HEK293 (cell line): ENCODE results near the gene IL2RA.

Source experiments
- ELK4 ChIP-seq: IDR thresholded peaks from 2 replicates; pipeline ENCODE4 v1.6.1; 2011; ENCODE audit warnings: mild to moderate bottlenecking, low read depth, low read length, borderline replicate concordance
- KLF10 ChIP-seq: fragments of 450-650 bp; IDR thresholded peaks from 2 replicates; pipeline ENCODE4 v1.5.1; 2018; ENCODE audit warnings: missing biosample characterization, mild to moderate bottlenecking, missing genetic modification characterization
- MEIS1 ChIP-seq: sonication (generic); formaldehyde crosslinking; IDR thresholded peaks from 2 replicates; pipeline ENCODE4 v1.8.1; 2022; ENCODE audit warnings: missing genetic modification reagents, mild to moderate bottlenecking, borderline replicate concordance
- ZNF138 ChIP-seq: fragments of 450-650 bp; formaldehyde crosslinking; IDR thresholded peaks from 2 replicates; pipeline ENCODE4 v1.5.1; 2016; ENCODE audit warnings: missing biosample characterization, missing genetic modification characterization, borderline replicate concordance
- ZNF302 ChIP-seq: fragments of 450-650 bp; formaldehyde crosslinking; IDR thresholded peaks from 2 replicates; pipeline ENCODE4 v1.5.1; 2016; ENCODE audit warnings: missing biosample characterization, missing genetic modification characterization, low read depth
- ZNF423 ChIP-seq: fragments of 450-650 bp; formaldehyde crosslinking; IDR thresholded peaks from 2 replicates; pipeline ENCODE4 v1.5.1; 2016; ENCODE audit warnings: missing biosample characterization, missing genetic modification characterization
- ZNF473 ChIP-seq: fragments of 450-650 bp; formaldehyde crosslinking; IDR thresholded peaks from 2 replicates; pipeline ENCODE4 v1.5.1; 2017; ENCODE audit warnings: missing biosample characterization, missing genetic modification characterization
- TF ChIP-seq, protein P1 (sequence below): fragments of 450-650 bp; formaldehyde crosslinking; IDR thresholded peaks from 2 replicates; pipeline ENCODE4 v1.5.1; 2016; ENCODE audit warnings: missing biosample characterization, missing genetic modification characterization

GRCh38 chr10:5978230-5978489 is 84.0 kb downstream of the IL2RA start:
- TF ChIP-seq ELK4 (no peak), ZNF423 (no peak), KLF10 (tag by site-specific recombination) (no peak), ZNF138 (tag by site-specific recombination) (no peak), ZNF302 (no peak), ZNF473 (tag by site-specific recombination) (no peak), MEIS1 (no peak)
- TF ChIP-seq, protein P1, sequence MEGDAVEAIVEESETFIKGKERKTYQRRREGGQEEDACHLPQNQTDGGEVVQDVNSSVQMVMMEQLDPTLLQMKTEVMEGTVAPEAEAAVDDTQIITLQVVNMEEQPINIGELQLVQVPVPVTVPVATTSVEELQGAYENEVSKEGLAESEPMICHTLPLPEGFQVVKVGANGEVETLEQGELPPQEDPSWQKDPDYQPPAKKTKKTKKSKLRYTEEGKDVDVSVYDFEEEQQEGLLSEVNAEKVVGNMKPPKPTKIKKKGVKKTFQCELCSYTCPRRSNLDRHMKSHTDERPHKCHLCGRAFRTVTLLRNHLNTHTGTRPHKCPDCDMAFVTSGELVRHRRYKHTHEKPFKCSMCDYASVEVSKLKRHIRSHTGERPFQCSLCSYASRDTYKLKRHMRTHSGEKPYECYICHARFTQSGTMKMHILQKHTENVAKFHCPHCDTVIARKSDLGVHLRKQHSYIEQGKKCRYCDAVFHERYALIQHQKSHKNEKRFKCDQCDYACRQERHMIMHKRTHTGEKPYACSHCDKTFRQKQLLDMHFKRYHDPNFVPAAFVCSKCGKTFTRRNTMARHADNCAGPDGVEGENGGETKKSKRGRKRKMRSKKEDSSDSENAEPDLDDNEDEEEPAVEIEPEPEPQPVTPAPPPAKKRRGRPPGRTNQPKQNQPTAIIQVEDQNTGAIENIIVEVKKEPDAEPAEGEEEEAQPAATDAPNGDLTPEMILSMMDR (tag by site-specific recombination): no peak
